Fibroblast of gingiva (primary cell): Measurements from ENCODE around the gene EPHB1.

Experiments used
- DNase-seq: peaks from one replicate; pipeline ENCODE4 v3.0.0-alpha.2; 2011; ENCODE audit warnings: low read depth

EPHB1 gene

GRCh38 chr3:135133905-135134683 is 339.0 kb downstream of the EPHB1 start:
- no peak for DNase-seq

- no peak for DNase-seq
These were observed 339.6 kb downstream of the EPHB1 start for GRCh38 chr3:135134684-135135075.

- DNase-seq: no peak
These were observed 340.4 kb downstream of the EPHB1 start for GRCh38 chr3:135135445-135135844.

GRCh38 chr3:135136361-135137100 is 341.5 kb downstream of the EPHB1 start:
- DNase-seq: no peak

- no peak for DNase-seq
These were observed 342.2 kb downstream of the EPHB1 start for GRCh38 chr3:135137296-135137695.

- no peak for DNase-seq
These were observed 343.7 kb downstream of the EPHB1 start for GRCh38 chr3:135138776-135139175.

GRCh38 chr3:135140591-135140990 is 345.5 kb downstream of the EPHB1 start:
- no peak for DNase-seq

- no peak for DNase-seq
These were observed 346.1 kb downstream of the EPHB1 start for GRCh38 chr3:135141160-135141559.

GRCh38 chr3:135141672-135142071 is 346.6 kb downstream of the EPHB1 start:
- no peak for DNase-seq

GRCh38 chr3:135142530-135142929 is 347.5 kb downstream of the EPHB1 start:
- DNase-seq: no peak

- DNase-seq: no peak
These were observed 348.4 kb downstream of the EPHB1 start for GRCh38 chr3:135143474-135143873.

GRCh38 chr3:135145581-135145980 is 350.5 kb downstream of the EPHB1 start:
- DNase-seq: no peak

GRCh38 chr3:135147657-135148056 is 352.6 kb downstream of the EPHB1 start:
- DNase-seq: no peak

GRCh38 chr3:135148398-135149020 is 353.4 kb downstream of the EPHB1 start:
- no peak for DNase-seq

GRCh38 chr3:135149707-135150681 is 354.9 kb downstream of the EPHB1 start:
- DNase-seq: no peak

GRCh38 chr3:135154186-135154585 is 359.1 kb downstream of the EPHB1 start:
- no peak for DNase-seq

- no peak for DNase-seq
These were observed 360.2 kb downstream of the EPHB1 start for GRCh38 chr3:135155228-135155627.

- no peak for DNase-seq
These were observed 360.7 kb downstream of the EPHB1 start for GRCh38 chr3:135155791-135156190.

- no peak for DNase-seq
These were observed 362.1 kb downstream of the EPHB1 start for GRCh38 chr3:135157045-135157740.

- no peak for DNase-seq
These were observed 363.5 kb downstream of the EPHB1 start for GRCh38 chr3:135158520-135158919.

GRCh38 chr3:135159681-135160247 is 364.7 kb downstream of the EPHB1 start:
- no peak for DNase-seq
